H9 (cell line): Measurements from ENCODE around the gene KRT86. TPM values are rescaled to one million over a fixed set of nuclear protein-coding genes. Genes with fewer than 3 reads are reported as not detected.

Experiments
- DNase-seq: peaks from one replicate; pipeline ENCODE4 v3.0.0-alpha.2; 2017
- H2AFZ ChIP-seq: one replicate; pipeline ENCODE4 v1.6.1; 2013; ENCODE audit warnings: mild to moderate bottlenecking, low read length, control low read depth, moderate library complexity
- H2AK5ac ChIP-seq: 2 replicates; pipeline ENCODE4 v1.6.1; 2013; ENCODE audit warnings: low read length, control low read depth, mixed read lengths; ENCODE audit not compliant: insufficient read length
- H2BK120ac ChIP-seq: one replicate; pipeline ENCODE4 v1.6.1; 2013; ENCODE audit warnings: low read depth, mild to moderate bottlenecking, low read length, control low read depth, inconsistent platforms; ENCODE audit not compliant: poor library complexity, severe bottlenecking
- H2BK12ac ChIP-seq: 2 replicates; pipeline ENCODE4 v1.6.1; 2013; ENCODE audit warnings: low read length, control low read depth, mixed read lengths, low read depth; ENCODE audit not compliant: insufficient read length
- H2BK15ac ChIP-seq: 2 replicates; pipeline ENCODE4 v1.6.1; 2013; ENCODE audit warnings: low read depth, low read length, control low read depth
- H2BK20ac ChIP-seq: one replicate; pipeline ENCODE4 v1.6.1; 2013; ENCODE audit warnings: low read depth, mild to moderate bottlenecking, low read length, control low read depth, inconsistent platforms; ENCODE audit not compliant: poor library complexity, severe bottlenecking
- H2BK5ac ChIP-seq: 2 replicates; pipeline ENCODE4 v1.6.1; 2013; ENCODE audit warnings: low read length, control low read depth, mixed read lengths; ENCODE audit not compliant: insufficient read length
- H3K14ac ChIP-seq: 2 replicates; pipeline ENCODE4 v1.6.1; 2013; ENCODE audit warnings: low read length, control low read depth; ENCODE audit not compliant: insufficient read depth
- H3K18ac ChIP-seq: 2 replicates; pipeline ENCODE4 v1.6.1; 2013; ENCODE audit warnings: low read depth, mild to moderate bottlenecking, mixed read lengths, low read length, control low read depth; ENCODE audit not compliant: insufficient read length
- H3K23ac ChIP-seq: 2 replicates; pipeline ENCODE4 v1.6.1; 2013; ENCODE audit warnings: low read length, control low read depth, mixed read lengths, low read depth; ENCODE audit not compliant: insufficient read length
- H3K23me2 ChIP-seq: 2 replicates; pipeline ENCODE4 v1.6.1; 2013; ENCODE audit warnings: low read depth, mild to moderate bottlenecking, mixed read lengths, low read length, control low read depth; ENCODE audit not compliant: insufficient read length, poor library complexity, severe bottlenecking
- H3K27ac ChIP-seq: 2 replicates; pipeline ENCODE4 v1.5.1; 2013; ENCODE audit warnings: low read length, control low read depth, mixed read lengths, low read depth; ENCODE audit not compliant: insufficient read length
- H3K27me3 ChIP-seq: 2 replicates; pipeline ENCODE4 v1.6.1; 2013; ENCODE audit warnings: low read length, control low read depth, inconsistent platforms; ENCODE audit not compliant: insufficient read depth
- H3K4ac ChIP-seq: 2 replicates; pipeline ENCODE4 v1.6.1; 2013; ENCODE audit warnings: low read depth, mild to moderate bottlenecking, control low read depth, inconsistent platforms, low read length, moderate library complexity
- H3K4me1 ChIP-seq: 2 replicates; pipeline ENCODE4 v1.6.1; 2013; ENCODE audit warnings: low read length, control low read depth, inconsistent platforms; ENCODE audit not compliant: insufficient read depth
- H3K4me2 ChIP-seq: 2 replicates; pipeline ENCODE4 v1.6.1; 2013; ENCODE audit warnings: low read length, control low read depth, mixed read lengths; ENCODE audit not compliant: insufficient read length, insufficient read depth
- H3K56ac ChIP-seq: 2 replicates; pipeline ENCODE4 v1.6.1; 2013; ENCODE audit warnings: low read depth, mild to moderate bottlenecking, mixed read lengths, low read length, control low read depth; ENCODE audit not compliant: insufficient read length
- H3K79me1 ChIP-seq: 2 replicates; pipeline ENCODE4 v1.6.1; 2013; ENCODE audit warnings: low read depth, mild to moderate bottlenecking, moderate library complexity, low read length, control low read depth, inconsistent platforms; ENCODE audit not compliant: insufficient read depth, poor library complexity, severe bottlenecking
- H3K79me2 ChIP-seq: 2 replicates; pipeline ENCODE4 v1.6.1; 2013; ENCODE audit warnings: low read length, control low read depth, inconsistent platforms; ENCODE audit not compliant: insufficient read depth
- H3K9ac ChIP-seq: 2 replicates; pipeline ENCODE4 v1.6.1; 2013; ENCODE audit warnings: low read length, control low read depth, mixed read lengths; ENCODE audit not compliant: insufficient read length; ENCODE audit errors: extremely low read depth
- H3K9me3 ChIP-seq: one replicate; pipeline ENCODE4 v1.6.1; 2013; ENCODE audit warnings: low read depth, low read length, inconsistent platforms; ENCODE audit not compliant: control insufficient read depth
- H3T11ph ChIP-seq: one replicate; pipeline ENCODE4 v1.6.1; 2013; ENCODE audit warnings: mild to moderate bottlenecking, low read length, control low read depth, inconsistent platforms
- H4K20me1 ChIP-seq: one replicate; pipeline ENCODE4 v1.6.1; 2013; ENCODE audit not compliant: control insufficient read depth, insufficient read length, insufficient read depth
- H4K5ac ChIP-seq: 2 replicates; pipeline ENCODE4 v1.6.1; 2013; ENCODE audit warnings: low read depth, mild to moderate bottlenecking, mixed read lengths, low read length, control low read depth; ENCODE audit not compliant: insufficient read length
- H4K8ac ChIP-seq: replicated peaks from 2 replicates; pipeline ENCODE4 v1.6.1; 2013; ENCODE audit warnings: low read length, control low read depth, mixed read lengths, low read depth; ENCODE audit not compliant: insufficient read length
- H4K91ac ChIP-seq: 2 replicates; pipeline ENCODE4 v1.6.1; 2013; ENCODE audit warnings: low read depth, mild to moderate bottlenecking, moderate library complexity, mixed read lengths, low read length, control low read depth; ENCODE audit not compliant: insufficient read length
- H3K27ac Mint-ChIP-seq, 3 experiments: 2 replicates in 2 of 3; 3 replicates in 1 of 3; pipeline ENCODE4 v1.8.0; 2020 to 2021; ENCODE audit warnings: mixed read lengths in 3 of 3, mild to moderate bottlenecking in 1 of 3, moderate library complexity in 1 of 3
- H3K27me3 Mint-ChIP-seq: 2 replicates; pipeline ENCODE4 v1.8.0; 2021; ENCODE audit warnings: low read depth, mild to moderate bottlenecking, moderate library complexity, mixed read lengths
- H3K36me3 Mint-ChIP-seq, 3 experiments: 2 replicates in 2 of 3; 3 replicates in 1 of 3; pipeline ENCODE4 v1.8.0; 2020 to 2021; ENCODE audit warnings: low read depth in 3 of 3, mixed read lengths in 3 of 3; ENCODE audit not compliant: insufficient read depth in 1 of 3
- H3K4me1 Mint-ChIP-seq, 2 experiments: 2 replicates each; pipeline ENCODE4 v1.8.0; 2020; ENCODE audit warnings: mixed read lengths in 2 of 2
- H3K4me3 Mint-ChIP-seq, 2 experiments: 2 replicates in 1 of 2; 3 replicates in 1 of 2; pipeline ENCODE4 v1.8.0; 2020 to 2021; ENCODE audit warnings: mild to moderate bottlenecking in 2 of 2, mixed read lengths in 2 of 2, moderate library complexity in 1 of 2
- H3K9me3 Mint-ChIP-seq, 2 experiments: 2 replicates in 1 of 2; 3 replicates in 1 of 2; pipeline ENCODE4 v1.8.0; 2020; ENCODE audit warnings: mild to moderate bottlenecking in 2 of 2, mixed read lengths in 2 of 2, moderate library complexity in 1 of 2
- CTCF ChIP-seq: fragments of 200-600 bp; sonication (generic); conservative IDR thresholded peaks from 3 replicates; pipeline ENCODE4 v1.8.0; 2021; ENCODE audit warnings: antibody characterized with exemption, mild to moderate bottlenecking
- WGBS: extraction: QIAGEN DNeasy Blood & Tissue Kit; methylation state at CpG from one replicate; pipeline ENCODE4 v1.1.7; 2013; ENCODE audit warnings: missing lambda C conversion rate, low lambda C conversion rate, mixed read lengths; ENCODE audit not compliant: insufficient read length; ENCODE audit errors: extremely low coverage; 5-methylcytosine and 5-hydroxymethylcytosine counted together
- total RNA-seq: library from RNA; stranded (reverse); gene quantifications from 2 replicates; pipeline ENCODE4 v1.2.1, GENCODE V29; 2021

KRT86 gene
- total RNA-seq, 1 experiment from 2014 or later = not detected

- Histone ChIP-seq H3K9ac (no peak overlapping the region), H2BK5ac (no peak overlapping the region), H3K4me2 (no peak overlapping the region), H3K4ac (no peak overlapping the region), H3K27me3 (no peaks in the 10 kb centered on the region), H3K4me1 (no peaks in the 10 kb centered on the region), H4K20me1 (no peaks in the 10 kb centered on the region), H3K14ac (no peak overlapping the region), H4K8ac (no peak overlapping the region), H2BK15ac (no peak overlapping the region), H2AK5ac (no peak overlapping the region), H2AFZ (no peak overlapping the region), H2BK20ac (no peak overlapping the region), H4K91ac (no peak overlapping the region), H3K23me2 (no peaks in the 10 kb centered on the region), H3T11ph (no peak overlapping the region), H2BK120ac (no peak overlapping the region), H3K27ac (no peak overlapping the region), H3K56ac (no peak overlapping the region), H3K23ac (no peak overlapping the region), H3K79me2 (no peaks in the 10 kb centered on the region), H2BK12ac (no peak overlapping the region), H3K9me3 (no peaks in the 10 kb centered on the region), H3K18ac (no peak overlapping the region), H4K5ac (no peak overlapping the region), H3K79me1 (no peaks in the 10 kb centered on the region)
- Mint-ChIP-seq H3K27me3 (peaks cover 8% of the 10 kb centered on the region; the same call in 1 of the 2 replicates), H3K9me3 (no peaks in the 10 kb centered on the region), H3K36me3 (no peaks in the 10 kb centered on the region), H3K4me3 (no peak overlapping the region), H3K27ac (no peak overlapping the region), H3K4me1 (peaks cover 9 to 10% of the 10 kb centered on the region in 2 experiments; a peak in 2 of 4 replicates)
- no CpG with 5 or more reads among the region's 9 CpGs for WGBS
- TF ChIP-seq CTCF = no peak
- no peak for DNase-seq
Observed at GRCh38 chr12:52351196-52352059, 77.0 kb downstream of the KRT86 start.
